Measurements from ENCODE around the gene ZNF407.

DNA sequence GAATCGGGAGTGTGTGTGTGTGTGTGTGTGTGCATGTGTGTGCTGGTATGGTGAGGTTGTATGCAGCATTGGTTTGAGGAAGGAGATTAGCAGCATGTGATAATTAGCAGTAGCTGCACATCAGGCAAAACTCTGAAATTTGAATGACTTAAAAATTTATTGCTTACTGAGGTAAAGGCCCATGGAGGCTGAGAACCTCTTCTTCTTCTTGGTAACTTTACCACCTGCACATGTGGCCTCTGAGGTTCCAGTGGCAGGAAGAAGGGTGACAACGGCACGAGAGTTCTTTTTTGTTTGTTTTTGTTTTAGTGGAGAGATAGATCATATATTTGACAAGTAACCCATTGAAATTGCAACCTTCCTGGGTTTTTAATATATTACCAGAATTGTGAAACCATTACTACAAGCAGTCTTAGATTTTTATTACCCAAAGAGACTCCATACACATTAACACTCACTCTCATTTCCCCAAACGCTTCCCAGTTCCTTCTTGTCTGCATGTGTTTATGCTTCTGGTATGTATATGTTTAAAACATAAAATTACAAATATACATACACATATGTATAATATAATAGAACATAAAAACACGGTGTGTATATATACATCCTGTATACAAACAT, 319.2 kb downstream of the ZNF407 start:
- TF ChIP-seq GATA2 (IDR thresholded peaks at IDR 0.05; ENCODE audit: low read depth, low read length) (no peak), GATA3 (IDR thresholded peaks at IDR 0.05; ENCODE audit: low read depth, low read length) (no peak)

All from SH-SY5Y (cell line).